Hepatocyte (in vitro differentiated cells): ENCODE data around the gene C19orf67.

Experiments
- EZH2 ChIP-seq: fragments of 200-600 bp; sonication (generic); IDR thresholded peaks from 2 replicates; pipeline ENCODE4 v1.6.1; 2016; ENCODE audit warnings: antibody characterized with exemption, mild to moderate bottlenecking, borderline replicate concordance
- EZH2phosphoT487 ChIP-seq: fragments of 200-600 bp; sonication (generic); IDR thresholded peaks from one replicate; pipeline ENCODE4 v1.6.1; 2018; ENCODE audit warnings: antibody characterized with exemption, mild to moderate bottlenecking, low read depth, moderate library complexity; ENCODE audit not compliant: unreplicated experiment, severe bottlenecking
- TF ChIP-seq, protein P1 (sequence below): fragments of 200-600 bp; sonication (generic); IDR thresholded peaks from 2 replicates; pipeline ENCODE4 v1.5.1; 2016; ENCODE audit warnings: antibody characterized with exemption, mild to moderate bottlenecking; ENCODE audit not compliant: poor library complexity

DNA sequence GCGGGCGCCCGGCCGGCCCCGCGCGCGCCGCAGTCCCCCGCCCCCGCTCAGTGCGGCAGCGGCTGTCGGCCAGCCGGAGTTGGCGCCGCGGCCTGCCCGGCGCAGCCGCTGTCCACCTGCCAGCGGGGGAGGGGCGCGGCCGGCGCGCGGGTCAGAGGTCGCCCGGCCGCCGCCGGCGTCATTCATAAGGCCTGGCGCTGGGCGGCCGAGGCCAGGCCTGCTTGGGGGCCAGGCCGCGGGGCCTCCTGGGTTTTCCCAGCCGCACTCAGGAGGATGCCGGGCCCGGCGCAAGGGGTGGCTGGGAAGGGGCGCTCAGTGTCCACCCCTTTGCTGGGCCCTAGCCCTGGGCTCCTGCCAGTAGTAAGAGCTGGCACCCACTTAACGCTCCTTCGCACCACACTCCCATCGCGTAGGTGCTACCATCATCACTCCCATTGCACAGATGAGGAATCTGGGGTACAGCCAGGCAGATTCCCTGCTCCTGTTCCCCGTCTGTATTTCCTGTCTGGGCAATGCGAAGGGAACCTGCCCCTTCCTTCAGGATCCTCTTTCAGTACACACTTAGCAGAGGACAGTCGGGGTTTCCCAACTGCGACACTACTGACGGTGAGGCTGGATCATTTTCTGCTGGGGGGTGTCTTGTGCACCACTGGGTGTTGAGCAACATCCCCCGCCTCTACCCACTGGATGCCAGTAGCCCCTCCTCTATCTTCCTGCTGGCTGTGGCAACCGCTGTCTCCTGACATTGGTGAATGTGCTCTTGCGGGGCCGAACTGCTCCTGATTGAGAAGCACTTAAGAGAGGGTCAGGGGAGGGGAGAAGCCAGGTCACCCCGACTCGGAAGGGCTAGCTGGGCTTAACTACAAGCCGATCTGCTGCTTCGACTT is 32.8 kb upstream of the C19orf67 start:
- TF ChIP-seq, protein P1, sequence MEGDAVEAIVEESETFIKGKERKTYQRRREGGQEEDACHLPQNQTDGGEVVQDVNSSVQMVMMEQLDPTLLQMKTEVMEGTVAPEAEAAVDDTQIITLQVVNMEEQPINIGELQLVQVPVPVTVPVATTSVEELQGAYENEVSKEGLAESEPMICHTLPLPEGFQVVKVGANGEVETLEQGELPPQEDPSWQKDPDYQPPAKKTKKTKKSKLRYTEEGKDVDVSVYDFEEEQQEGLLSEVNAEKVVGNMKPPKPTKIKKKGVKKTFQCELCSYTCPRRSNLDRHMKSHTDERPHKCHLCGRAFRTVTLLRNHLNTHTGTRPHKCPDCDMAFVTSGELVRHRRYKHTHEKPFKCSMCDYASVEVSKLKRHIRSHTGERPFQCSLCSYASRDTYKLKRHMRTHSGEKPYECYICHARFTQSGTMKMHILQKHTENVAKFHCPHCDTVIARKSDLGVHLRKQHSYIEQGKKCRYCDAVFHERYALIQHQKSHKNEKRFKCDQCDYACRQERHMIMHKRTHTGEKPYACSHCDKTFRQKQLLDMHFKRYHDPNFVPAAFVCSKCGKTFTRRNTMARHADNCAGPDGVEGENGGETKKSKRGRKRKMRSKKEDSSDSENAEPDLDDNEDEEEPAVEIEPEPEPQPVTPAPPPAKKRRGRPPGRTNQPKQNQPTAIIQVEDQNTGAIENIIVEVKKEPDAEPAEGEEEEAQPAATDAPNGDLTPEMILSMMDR, result no peak
- TF ChIP-seq EZH2 (no peak), EZH2phosphoT487 (no peak)
